Uterus (tissue), 2 donors: Measurements from ENCODE around the gene CTNND2.

Experiments used
- CTCF ChIP-seq, 4 experiments: fragments of 200-600 bp in 2 of 4; fragments of 450-650 bp in 2 of 4; sonication (generic) in 2 of 4; IDR thresholded peaks; one replicate each; pipeline ENCODE4 v1.5.1; 2016 to 2019; ENCODE audit warnings: antibody characterized with exemption in 4 of 4, mild to moderate bottlenecking in 2 of 4, moderate library complexity in 1 of 4
- POLR2A ChIP-seq, 2 donors: fragments of 450-650 bp; IDR thresholded peaks; one replicate each; pipeline ENCODE4 v1.6.1; 2016; ENCODE audit warnings: antibody characterized with exemption in 2 of 2, mild to moderate bottlenecking in 1 of 2, moderate library complexity in 1 of 2

- TF ChIP-seq CTCF (IDR thresholded peaks at IDR 0.05) = no peak
- no peak for TF ChIP-seq POLR2A (IDR thresholded peaks at IDR 0.05)
Measured at GRCh38 chr5:11224436-11225187, 679.6 kb downstream of the CTNND2 start.
